ENCODE measurements around the gene NAA20.

The NAA20 gene

DNA sequence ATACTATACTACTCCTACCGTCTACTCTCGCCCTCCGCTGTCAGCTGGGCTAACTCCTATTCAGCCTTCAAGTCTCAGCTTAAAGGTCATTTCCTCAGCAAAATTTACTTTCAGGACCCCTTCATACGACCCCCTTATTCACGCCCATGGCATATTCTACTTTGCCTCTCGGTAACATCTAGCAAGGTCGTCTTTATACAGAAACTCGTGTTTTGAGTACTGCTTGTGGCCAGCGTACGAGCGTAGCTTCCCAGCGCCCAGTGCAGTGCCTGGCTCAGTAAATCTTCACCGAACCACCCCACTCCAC is 34.6 kb downstream of the NAA20 start:
- peak overlapping the region; percentile 83 for H2AFZ ChIP-seq (ENCODE audit: low read depth, low read length, severe bottlenecking)
- TF ChIP-seq, protein P1, sequence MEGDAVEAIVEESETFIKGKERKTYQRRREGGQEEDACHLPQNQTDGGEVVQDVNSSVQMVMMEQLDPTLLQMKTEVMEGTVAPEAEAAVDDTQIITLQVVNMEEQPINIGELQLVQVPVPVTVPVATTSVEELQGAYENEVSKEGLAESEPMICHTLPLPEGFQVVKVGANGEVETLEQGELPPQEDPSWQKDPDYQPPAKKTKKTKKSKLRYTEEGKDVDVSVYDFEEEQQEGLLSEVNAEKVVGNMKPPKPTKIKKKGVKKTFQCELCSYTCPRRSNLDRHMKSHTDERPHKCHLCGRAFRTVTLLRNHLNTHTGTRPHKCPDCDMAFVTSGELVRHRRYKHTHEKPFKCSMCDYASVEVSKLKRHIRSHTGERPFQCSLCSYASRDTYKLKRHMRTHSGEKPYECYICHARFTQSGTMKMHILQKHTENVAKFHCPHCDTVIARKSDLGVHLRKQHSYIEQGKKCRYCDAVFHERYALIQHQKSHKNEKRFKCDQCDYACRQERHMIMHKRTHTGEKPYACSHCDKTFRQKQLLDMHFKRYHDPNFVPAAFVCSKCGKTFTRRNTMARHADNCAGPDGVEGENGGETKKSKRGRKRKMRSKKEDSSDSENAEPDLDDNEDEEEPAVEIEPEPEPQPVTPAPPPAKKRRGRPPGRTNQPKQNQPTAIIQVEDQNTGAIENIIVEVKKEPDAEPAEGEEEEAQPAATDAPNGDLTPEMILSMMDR (IDR thresholded peaks at IDR 0.05; ENCODE audit: insufficient read depth, low read length, poor library complexity, severe bottlenecking) = no peak
- no peak for TF ChIP-seq EZH2phosphoT487 (conservative IDR thresholded peaks at IDR 0.05; ENCODE audit: low read length)
- no peaks in the 10 kb centered on the region for H3F3A ChIP-seq (ENCODE audit: insufficient read depth)
- no peaks in the 10 kb centered on the region for H3K27me3 ChIP-seq (ENCODE audit: low read length)
- no peaks in the 10 kb centered on the region for H4K20me1 ChIP-seq (ENCODE audit: low read depth, low read length)
- H3K9me3 ChIP-seq (ENCODE audit: insufficient read depth, low read length) = no peaks in the 10 kb centered on the region
- no peak overlapping the region for H3K27ac ChIP-seq (ENCODE audit: low read depth, low read length)
- H3K9me2 ChIP-seq (replicated peaks; ENCODE audit: insufficient read depth, low read length) = no peaks in the 10 kb centered on the region
- peaks cover 12% of the 10 kb centered on the region; the same call in 1 of the 2 replicates for H3K36me3 ChIP-seq (ENCODE audit: low read length)
- peak overlapping the region; percentile 90 for H3K4me3 ChIP-seq (ENCODE audit: insufficient read depth, low read length, poor library complexity, severe bottlenecking)
- H3K79me2 ChIP-seq (ENCODE audit: insufficient read depth, low read length) = peaks cover 17% of the 10 kb centered on the region
- peak overlapping the region; percentile 76 for H3K9ac ChIP-seq (ENCODE audit: low read length)
- peak overlapping the region; percentile 68 for H3K4me2 ChIP-seq (ENCODE audit: low read depth, low read length, poor library complexity, severe bottlenecking)

DNA sequence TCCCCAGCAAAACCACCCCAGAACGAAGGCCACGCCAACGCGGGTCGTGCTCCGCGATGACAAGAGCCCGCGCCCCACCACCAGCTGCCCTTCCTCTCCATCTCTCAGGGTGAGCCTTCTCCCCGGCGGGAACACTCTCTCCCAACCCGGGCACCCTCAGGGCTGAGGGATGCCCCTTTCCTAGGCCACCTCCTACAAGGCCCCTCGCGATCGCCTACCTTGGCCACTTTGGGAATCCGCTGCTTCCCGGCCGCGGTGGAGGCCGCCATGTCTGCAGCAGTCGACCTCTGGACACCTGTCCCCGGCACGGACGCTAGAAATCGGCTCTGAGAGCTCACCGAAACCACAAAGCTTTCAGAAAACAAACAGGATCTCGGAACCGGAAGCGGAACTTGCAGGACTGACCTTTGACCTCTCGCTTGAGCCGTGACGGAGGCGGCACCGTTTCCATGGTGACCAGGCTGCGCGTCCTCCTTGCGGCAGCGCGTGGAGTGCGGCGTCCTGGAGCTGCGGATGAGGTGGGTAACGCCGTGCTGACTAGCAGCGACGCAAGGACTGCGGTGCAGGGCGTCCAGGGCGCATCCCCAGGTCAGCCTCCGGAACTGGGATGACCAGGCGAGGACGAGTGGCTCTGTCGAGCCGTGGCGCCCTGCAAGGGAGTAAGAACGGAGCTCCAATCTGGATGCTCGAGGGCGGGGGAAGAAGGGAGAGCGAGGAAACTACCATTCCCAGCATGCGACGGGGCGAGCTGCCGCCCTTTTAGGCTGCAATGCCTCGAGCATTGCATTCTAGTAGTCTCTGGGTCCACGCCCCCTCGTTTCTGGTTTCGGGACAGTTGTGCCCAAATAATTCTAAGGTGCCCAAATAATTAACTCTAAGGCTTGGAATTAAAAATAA is 35.2 kb downstream of the NAA20 start, which contains the start of the genes CFAP61 and CRNKL1:
CFAP61 (plus strand) TSS at position 459 of the 897 bp plus-strand sequence. CDS start 4,122 bp downstream, outside the sequence.
CRNKL1 (minus strand) TSS at position 393 of the 897 bp plus-strand sequence; CDS start at position 269, 124 bp downstream.
- Histone ChIP-seq H2AFZ (ENCODE audit: low read depth, low read length, severe bottlenecking) (peak within 1 kb of the TSS; percentile 83), H3K4me3 (ENCODE audit: insufficient read depth, low read length, poor library complexity, severe bottlenecking) (peak within 1 kb of the TSS; percentile 90), H3F3A (ENCODE audit: insufficient read depth) (no peaks in the 10 kb centered on the region), H3K27me3 (ENCODE audit: low read length) (no peaks in the 10 kb centered on the region), H3K9me2 (replicated peaks; ENCODE audit: insufficient read depth, low read length) (no peaks in the 10 kb centered on the region), H4K20me1 (ENCODE audit: low read depth, low read length) (no peaks in the 10 kb centered on the region), H3K36me3 (ENCODE audit: low read length) (peaks cover 12% of the 10 kb centered on the region; the same call in 1 of the 2 replicates), H3K9ac (ENCODE audit: low read length) (peak within 1 kb of the TSS; percentile 76), H3K4me2 (ENCODE audit: low read depth, low read length, poor library complexity, severe bottlenecking) (peak within 1 kb of the TSS; percentile 68), H3K79me2 (ENCODE audit: insufficient read depth, low read length) (peaks cover 17% of the 10 kb centered on the region), H3K27ac (ENCODE audit: low read depth, low read length) (no peak within 1 kb of the TSS), H3K9me3 (ENCODE audit: insufficient read depth, low read length) (no peaks in the 10 kb centered on the region)
- TF ChIP-seq EZH2phosphoT487 (conservative IDR thresholded peaks at IDR 0.05; ENCODE audit: low read length) = no peak
- TF ChIP-seq, protein P1 (IDR thresholded peaks at IDR 0.05; ENCODE audit: insufficient read depth, low read length, poor library complexity, severe bottlenecking) = no peak

DNA sequence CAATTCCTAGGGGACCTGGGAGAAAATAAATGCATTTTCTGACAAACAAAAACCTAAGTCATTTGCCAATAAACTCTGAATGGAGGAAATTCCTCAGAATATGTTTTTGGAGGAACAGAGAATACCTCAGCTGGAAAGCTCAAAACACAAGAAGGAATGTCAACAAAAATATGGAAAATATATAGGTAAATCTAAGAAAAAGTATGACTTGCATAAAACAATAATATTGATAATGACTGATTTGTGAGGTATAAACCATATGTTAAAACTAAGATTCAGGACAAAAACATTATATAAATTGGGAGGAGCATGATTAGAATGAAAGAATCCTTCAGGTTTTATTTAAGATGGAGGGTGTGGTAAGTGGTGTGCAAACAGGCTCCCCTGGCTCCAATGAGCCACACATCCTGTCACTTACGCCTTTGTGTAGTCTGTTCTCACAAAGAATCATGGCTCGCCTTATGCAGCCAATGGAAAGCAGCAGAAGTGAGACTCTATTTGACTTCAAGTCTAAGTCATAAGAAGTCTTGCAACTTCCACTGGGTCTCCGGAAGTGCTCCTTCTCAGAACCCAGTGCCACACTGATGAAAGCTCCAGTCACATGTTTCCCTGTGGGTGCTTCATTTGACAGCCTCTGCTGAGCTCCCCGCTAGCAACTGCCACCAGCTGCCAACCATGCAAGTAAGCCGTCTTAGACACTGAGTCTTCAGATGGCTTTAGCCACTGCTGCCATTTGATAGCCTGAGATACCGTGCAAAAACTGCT is 43.3 kb downstream of the NAA20 start:
- no peaks in the 10 kb centered on the region for H3K9me3 ChIP-seq (ENCODE audit: insufficient read depth, low read length)
- no peak overlapping the region for H2AFZ ChIP-seq (ENCODE audit: low read depth, low read length, severe bottlenecking)
- H3K79me2 ChIP-seq (ENCODE audit: insufficient read depth, low read length) = no peaks in the 10 kb centered on the region
- H3K27me3 ChIP-seq (ENCODE audit: low read length) = no peaks in the 10 kb centered on the region
- no peaks in the 10 kb centered on the region for H3K9me2 ChIP-seq (replicated peaks; ENCODE audit: insufficient read depth, low read length)
- no peak overlapping the region for H3K4me3 ChIP-seq (ENCODE audit: insufficient read depth, low read length, poor library complexity, severe bottlenecking)
- no peaks in the 10 kb centered on the region for H4K20me1 ChIP-seq (ENCODE audit: low read depth, low read length)
- H3K27ac ChIP-seq (ENCODE audit: low read depth, low read length) = no peak overlapping the region
- no peak overlapping the region for H3K4me2 ChIP-seq (ENCODE audit: low read depth, low read length, poor library complexity, severe bottlenecking)
- no peaks in the 10 kb centered on the region for H3F3A ChIP-seq (ENCODE audit: insufficient read depth)
- H3K36me3 ChIP-seq (ENCODE audit: low read length) = no peaks in the 10 kb centered on the region
- H3K9ac ChIP-seq (ENCODE audit: low read length) = no peak overlapping the region
- TF ChIP-seq, protein P1 (IDR thresholded peaks at IDR 0.05; ENCODE audit: insufficient read depth, low read length, poor library complexity, severe bottlenecking) = no peak
- no peak for TF ChIP-seq EZH2phosphoT487 (conservative IDR thresholded peaks at IDR 0.05; ENCODE audit: low read length)

Measured in SU-DHL-6 (cell line).